Keratinocyte (primary cell): Measurements from ENCODE around the gene BUD23.

Source experiments
- CTCF ChIP-seq, 3 experiments: IDR thresholded peaks in 1 of 3; conservative IDR thresholded peaks in 1 of 3; optimal IDR thresholded peaks in 1 of 3; 2 replicates in 2 of 3; 3 replicates in 1 of 3; pipeline versions ENCODE3 to v1.5.1; 2011; ENCODE audit warnings: low read length in 3 of 3, mild to moderate bottlenecking in 3 of 3, moderate library complexity in 2 of 3, control low read depth in 1 of 3, inconsistent platforms in 1 of 3; ENCODE audit not compliant: insufficient read depth in 2 of 3; ENCODE audit errors: extremely low read depth in 1 of 3
- EZH2 ChIP-seq: IDR thresholded peaks from one replicate; pipeline ENCODE4 v1.6.1; 2012; ENCODE audit warnings: inconsistent platforms, mild to moderate bottlenecking, low read length, moderate library complexity

- TF ChIP-seq EZH2 (no peak), CTCF (optimal IDR thresholded peaks at IDR 0.05 in 1 of 3, IDR thresholded peaks at IDR 0.05 in 1 of 3, conservative IDR thresholded peaks at IDR 0.05 in 1 of 3; ENCODE audit: extremely low read depth in 1 of 3, insufficient read depth in 2 of 3, low read length in 3 of 3) (no peak)
These were observed 47.1 kb downstream of the BUD23 start for GRCh38 chr7:73730485-73730884.
